HFFc6 (cell line): ENCODE data around the gene POLR1A. TPM values are rescaled to one million over a fixed set of nuclear protein-coding genes. Genes with fewer than 3 reads are reported as not detected.

Experiments used
- DNase-seq: peaks from one replicate; pipeline ENCODE4 v3.0.0-alpha.2; 2018
- H3K27ac Mint-ChIP-seq: 2 replicates; pipeline ENCODE4 v1.8.0; 2020; ENCODE audit warnings: mild to moderate bottlenecking, mixed read lengths
- H3K27me3 Mint-ChIP-seq: 2 replicates; pipeline ENCODE4 v1.8.0; 2021; ENCODE audit warnings: mild to moderate bottlenecking, moderate library complexity, mixed read lengths; ENCODE audit not compliant: insufficient read depth
- H3K36me3 Mint-ChIP-seq: 2 replicates; pipeline ENCODE4 v1.8.0; 2021; ENCODE audit warnings: low read depth, mixed read lengths
- H3K4me1 Mint-ChIP-seq: 2 replicates; pipeline ENCODE4 v1.8.0; 2020; ENCODE audit warnings: low read depth, mixed read lengths
- H3K4me3 Mint-ChIP-seq: 2 replicates; pipeline ENCODE4 v1.8.0; 2020; ENCODE audit warnings: mild to moderate bottlenecking, moderate library complexity, mixed read lengths
- H3K9me3 Mint-ChIP-seq: 2 replicates; pipeline ENCODE4 v1.8.0; 2020; ENCODE audit warnings: mild to moderate bottlenecking, mixed read lengths
- CTCF ChIP-seq: fragments of 200-600 bp; sonication (generic); IDR thresholded peaks from 2 replicates; pipeline ENCODE4 v1.5.0; 2021; ENCODE audit warnings: antibody characterized with exemption, mild to moderate bottlenecking
- total RNA-seq, 6 experiments: library from RNA; stranded (reverse); fragmentation: NEBNext Ultra II Directional; extraction: Animal tissue kit (Norgen Biotek cat#: 25700); gene quantifications; 2 replicates in 1 of 6; 3 replicates in 5 of 6; pipeline ENCODE4 v1.2.3, GENCODE V29; 2021

Gene POLR1A
- total RNA-seq, 6 experiments from 2014 or later: 32.2 to 37.6 (median 34.8) TPM

- Mint-ChIP-seq H3K9me3 (no peaks in the 10 kb centered on the region), H3K4me3 (no peak overlapping the region), H3K4me1 (peaks cover 10% of the 10 kb centered on the region), H3K36me3 (peaks cover 51% of the 10 kb centered on the region), H3K27me3 (no peaks in the 10 kb centered on the region; the same call in 1 of the 2 replicates), H3K27ac (peak overlapping the region; percentile 79; the same call in 1 of the 2 replicates)
- no peak for TF ChIP-seq CTCF
- DNase-seq: no peak
Measured at GRCh38 chr2:86047575-86048382, 57.9 kb downstream of the POLR1A start.

GRCh38 chr2:86045541-86045940 lies 60.1 kb downstream of the POLR1A start:
- TF ChIP-seq CTCF: no peak
- no peaks in the 10 kb centered on the region for H3K9me3 Mint-ChIP-seq
- H3K4me1 Mint-ChIP-seq: peaks cover 10% of the 10 kb centered on the region
- peaks cover 47% of the 10 kb centered on the region for H3K36me3 Mint-ChIP-seq
- no peak overlapping the region for H3K27ac Mint-ChIP-seq
- H3K4me3 Mint-ChIP-seq: no peak overlapping the region
- H3K27me3 Mint-ChIP-seq: peaks cover 5% of the 10 kb centered on the region
- no peak for DNase-seq

GRCh38 chr2:86044614-86045013 lies 61.1 kb downstream of the POLR1A start:
- Mint-ChIP-seq H3K27me3 (peaks cover 5% of the 10 kb centered on the region), H3K36me3 (peaks cover 52% of the 10 kb centered on the region), H3K4me1 (peaks cover 10% of the 10 kb centered on the region), H3K9me3 (no peaks in the 10 kb centered on the region), H3K27ac (no peak overlapping the region; the same call in 1 of the 2 replicates), H3K4me3 (no peak overlapping the region)
- no peak for TF ChIP-seq CTCF
- DNase-seq: no peak

- no peak for TF ChIP-seq CTCF
Measured at GRCh38 chr2:86044045-86044444, 61.6 kb downstream of the POLR1A start.

GRCh38 chr2:86042256-86043168 lies 63.2 kb downstream of the POLR1A start:
- Mint-ChIP-seq H3K4me3 (no peak overlapping the region), H3K4me1 (peaks cover 28% of the 10 kb centered on the region), H3K27ac (no peak overlapping the region), H3K9me3 (no peaks in the 10 kb centered on the region), H3K27me3 (peaks cover 5% of the 10 kb centered on the region), H3K36me3 (peaks cover 60% of the 10 kb centered on the region)
- no peak for TF ChIP-seq CTCF
- no peak for DNase-seq

More at GRCh38 chr2:86044045-86044444, 61.6 kb downstream of the POLR1A start:
- no peak for DNase-seq
- Mint-ChIP-seq H3K4me1 (peaks cover 13% of the 10 kb centered on the region), H3K27ac (no peak overlapping the region), H3K9me3 (no peaks in the 10 kb centered on the region), H3K4me3 (no peak overlapping the region), H3K36me3 (peaks cover 53% of the 10 kb centered on the region), H3K27me3 (peaks cover 5% of the 10 kb centered on the region)
